Islet of Langerhans (tissue), 1 donor: ENCODE measurements around the gene BACH2.
A peak's percentile ranks its signal among the peaks of the same experiment; 100 is the strongest.

Source experiments
- FAIRE-seq: peaks from one replicate; lab custom pipeline; 2011; peaks lifted over from hg19 to GRCh38; lab: Jason Lieb, UNC

The BACH2 gene

DNA sequence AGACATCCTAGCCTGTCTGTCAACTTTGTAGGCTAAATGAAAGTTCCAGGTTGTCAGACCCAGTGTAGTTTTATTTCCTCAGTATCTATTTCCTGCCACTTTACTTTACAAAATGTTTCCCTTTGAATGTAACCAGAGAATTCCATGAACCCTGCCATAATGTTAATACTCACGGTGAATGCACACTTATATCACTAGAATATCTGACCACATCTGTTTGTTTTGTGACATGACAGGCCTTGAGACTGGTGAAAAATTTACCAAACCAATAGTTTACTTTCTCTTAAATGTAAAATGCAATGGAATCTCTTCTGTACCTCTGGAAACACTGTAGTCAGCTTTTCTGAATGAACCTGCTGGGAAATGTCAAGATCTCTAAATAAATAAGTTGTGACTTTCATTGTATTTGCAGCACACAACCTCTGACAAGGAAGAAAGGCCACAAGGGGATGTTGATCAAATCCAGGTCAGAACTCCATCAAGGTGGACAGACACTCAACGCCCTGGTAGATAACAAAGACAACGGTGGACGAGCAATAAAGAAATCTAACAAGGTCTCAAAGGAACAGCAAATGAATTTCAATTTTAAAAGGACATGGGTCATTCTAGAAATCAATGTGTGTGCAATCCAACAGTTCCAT, 59.2 kb downstream of the BACH2 start:
- peak; percentile 55 for FAIRE-seq

DNA sequence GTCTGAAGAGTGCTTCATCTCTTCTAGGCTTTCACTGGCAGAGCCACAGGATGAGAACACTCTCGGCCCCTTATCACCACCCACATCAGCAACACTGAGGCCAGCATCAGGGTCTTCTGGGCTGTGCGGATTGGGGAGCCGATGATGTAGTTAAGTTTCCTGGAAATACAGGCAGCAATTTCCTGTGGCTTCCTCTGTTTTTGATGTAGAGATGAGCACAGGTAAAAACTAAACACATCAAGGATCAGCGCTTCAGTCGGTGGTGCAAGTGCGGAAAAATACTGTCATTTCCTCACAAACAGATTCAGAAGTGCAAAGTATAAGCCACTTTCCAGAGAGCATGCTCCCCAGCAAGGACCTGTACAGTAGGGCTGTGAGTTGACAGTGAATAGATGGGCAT, 62.6 kb downstream of the BACH2 start:
- FAIRE-seq: no peak

DNA sequence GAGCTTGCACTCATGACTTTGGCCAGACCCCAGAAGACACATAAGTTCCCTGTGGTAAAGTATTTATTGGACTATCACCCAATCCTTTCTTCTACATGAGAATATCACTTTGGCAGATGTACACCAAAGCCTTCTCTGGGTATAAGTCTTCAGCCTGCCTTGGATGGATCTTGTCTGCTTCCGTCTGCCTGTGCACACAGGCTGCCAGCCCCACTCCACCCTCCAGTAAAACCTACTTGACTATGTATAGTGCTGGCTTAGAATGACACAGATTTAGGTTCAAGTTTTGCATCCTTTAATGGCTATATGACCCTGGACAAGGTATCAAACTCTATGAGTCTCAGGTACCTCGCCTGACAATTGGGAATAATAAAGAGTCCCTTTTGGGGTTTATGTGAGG, 63.4 kb downstream of the BACH2 start:
- no peak for FAIRE-seq

DNA sequence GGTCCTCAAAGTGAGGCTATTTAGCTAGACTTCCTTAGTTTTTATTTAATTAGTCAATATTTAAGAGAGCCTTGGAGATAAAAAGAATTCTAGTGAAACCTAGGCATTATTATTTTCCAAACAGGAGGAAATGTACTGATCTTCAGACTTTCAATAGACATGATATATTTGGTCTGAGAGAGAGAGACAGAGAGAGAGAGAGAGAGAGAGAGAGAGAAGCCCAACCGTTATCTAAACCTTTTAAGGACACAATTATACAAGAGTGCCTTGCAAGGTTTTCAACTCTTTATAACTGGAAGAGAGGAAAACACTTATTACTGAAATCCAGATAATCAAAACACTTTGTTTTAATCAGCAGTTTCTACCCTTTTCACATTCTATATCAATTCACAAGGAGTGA, 64.8 kb downstream of the BACH2 start:
- FAIRE-seq: no peak

DNA sequence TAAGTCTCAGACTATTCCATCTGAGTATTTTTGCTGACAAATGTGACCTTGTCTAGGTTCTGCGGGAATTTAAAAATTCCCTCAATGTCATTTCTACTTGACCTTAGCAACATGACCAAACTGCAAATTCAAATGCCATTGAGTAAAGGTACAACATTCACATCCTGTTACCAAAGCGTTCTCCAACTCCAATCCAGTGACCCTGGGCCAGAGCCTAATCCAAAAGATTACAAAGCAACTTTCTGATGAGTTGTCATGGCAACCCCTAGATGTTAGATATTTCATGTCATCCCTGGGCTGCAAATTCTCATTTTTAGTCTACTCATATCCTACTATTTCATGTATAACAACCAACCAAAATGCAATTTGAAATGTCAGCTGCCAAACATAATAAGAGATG, 65.3 kb downstream of the BACH2 start:
- FAIRE-seq: no peak

DNA sequence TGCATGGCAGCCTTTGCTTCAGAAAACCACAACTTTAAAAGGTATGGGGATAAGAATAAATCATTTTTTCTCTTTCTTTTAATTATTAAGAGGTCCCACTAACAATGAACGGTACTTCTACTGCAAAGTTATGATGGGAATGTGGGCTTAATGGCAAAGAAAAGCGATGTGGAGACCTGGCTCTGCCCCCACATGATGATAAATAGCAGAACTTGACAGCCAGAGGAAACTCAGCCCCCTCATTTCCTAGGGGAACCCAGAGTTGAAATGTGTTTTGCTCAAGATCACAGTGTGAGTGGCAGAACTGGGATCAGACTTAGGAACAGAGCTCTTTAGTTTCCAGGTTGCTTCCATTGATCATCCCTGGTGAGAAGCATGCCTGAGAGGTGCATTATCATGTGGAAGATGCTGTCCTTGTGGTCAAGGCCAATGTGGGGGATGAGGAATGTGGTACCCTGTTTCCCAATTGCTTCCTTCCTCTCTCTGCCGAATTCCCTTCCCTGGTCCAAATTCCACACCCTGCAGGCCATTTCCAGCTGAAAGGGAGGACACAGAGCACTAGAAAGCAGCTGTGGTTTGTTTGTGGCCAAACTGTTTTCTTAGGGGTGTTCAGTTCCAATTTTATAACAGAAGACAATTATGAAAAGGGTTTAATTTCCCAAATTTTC, 66.0 kb downstream of the BACH2 start:
- FAIRE-seq: no peak

DNA sequence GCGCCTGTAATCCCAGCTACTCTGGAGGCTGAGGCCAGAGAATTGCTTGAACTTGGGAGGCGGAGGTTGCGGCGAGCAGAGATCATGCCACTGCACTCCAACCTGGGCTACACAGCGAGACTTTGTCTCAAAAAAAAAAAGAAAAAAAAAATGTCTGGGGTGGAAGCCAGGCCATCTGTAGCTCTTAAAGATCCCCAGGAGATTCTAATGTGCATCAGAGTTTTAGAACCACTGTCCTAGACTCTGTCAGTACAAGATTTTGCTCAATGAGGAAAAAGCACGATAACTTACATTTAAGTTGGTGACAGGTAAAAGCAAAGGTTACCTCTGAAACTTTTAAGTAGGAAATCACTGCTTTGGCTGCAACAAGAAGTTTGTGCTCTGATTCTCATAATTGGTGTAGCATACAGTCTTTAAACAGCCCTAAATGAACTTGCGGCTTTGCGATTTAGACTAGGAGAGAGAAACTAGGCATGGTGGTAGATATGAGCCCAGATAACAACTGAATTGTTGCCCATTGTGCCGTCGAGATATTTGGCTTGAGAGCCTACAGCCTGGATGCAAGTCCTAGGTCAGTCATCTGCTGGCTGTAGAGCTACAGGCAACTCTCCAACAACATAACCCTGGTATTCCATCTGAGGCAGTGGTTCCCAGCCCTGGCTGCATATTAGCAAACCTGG, 67.2 kb downstream of the BACH2 start:
- no peak for FAIRE-seq

DNA sequence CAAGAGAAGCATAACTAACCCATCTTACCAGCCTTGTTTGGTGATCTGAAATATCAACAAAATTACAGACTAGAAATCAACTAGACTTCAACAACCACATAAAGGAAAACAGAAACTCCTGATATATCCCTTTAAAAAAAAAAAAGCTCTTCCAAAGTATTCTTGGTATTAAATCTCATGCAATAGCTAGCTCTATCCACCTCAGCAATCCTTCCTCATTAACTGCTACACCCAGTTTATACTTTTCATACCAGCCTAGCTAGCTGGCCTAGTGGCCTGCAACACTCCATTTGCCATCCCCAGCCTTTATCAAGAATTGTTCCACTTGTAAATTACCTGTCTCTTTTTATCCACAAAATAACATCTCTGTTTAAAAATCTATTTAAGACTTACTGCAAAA, 69.0 kb downstream of the BACH2 start:
- FAIRE-seq: no peak

DNA sequence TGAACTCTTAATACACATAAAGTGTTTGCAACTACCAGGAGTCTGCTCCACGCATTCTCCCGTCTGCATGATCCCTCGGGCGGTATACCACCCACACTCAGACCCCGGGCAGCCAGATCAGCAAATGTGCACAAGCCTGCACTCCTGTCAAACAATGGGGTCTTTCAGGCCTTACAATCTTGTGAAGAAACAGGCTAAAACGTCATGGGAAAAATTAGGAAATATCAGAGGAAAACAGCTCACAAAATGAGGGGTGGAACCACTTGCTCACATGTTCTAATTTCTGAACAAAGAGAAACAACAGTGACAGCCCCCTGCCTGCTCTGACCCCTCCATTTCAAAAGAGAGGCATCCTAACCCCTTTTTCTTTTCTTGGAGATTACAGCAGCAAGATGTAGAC, 69.4 kb downstream of the BACH2 start:
- FAIRE-seq: no peak

DNA sequence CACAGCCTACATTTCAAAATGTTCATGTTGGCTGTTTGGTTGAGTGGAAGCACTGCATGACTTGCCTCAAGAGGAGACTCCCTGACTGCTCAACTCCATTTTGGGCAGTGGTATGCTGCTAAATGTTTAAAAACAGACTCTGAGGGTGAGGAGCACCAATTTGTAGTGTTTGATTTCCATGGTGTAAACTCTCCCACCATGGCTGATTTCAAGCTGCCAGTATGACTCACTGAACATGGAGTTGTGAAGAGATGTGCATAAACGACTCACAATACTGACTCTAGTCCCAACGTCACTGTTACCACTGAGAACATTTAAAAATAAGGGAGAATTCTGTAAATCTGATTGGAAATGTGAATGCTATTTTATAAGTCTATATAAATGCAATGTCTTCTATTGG, 70.4 kb downstream of the BACH2 start:
- FAIRE-seq: no peak

DNA sequence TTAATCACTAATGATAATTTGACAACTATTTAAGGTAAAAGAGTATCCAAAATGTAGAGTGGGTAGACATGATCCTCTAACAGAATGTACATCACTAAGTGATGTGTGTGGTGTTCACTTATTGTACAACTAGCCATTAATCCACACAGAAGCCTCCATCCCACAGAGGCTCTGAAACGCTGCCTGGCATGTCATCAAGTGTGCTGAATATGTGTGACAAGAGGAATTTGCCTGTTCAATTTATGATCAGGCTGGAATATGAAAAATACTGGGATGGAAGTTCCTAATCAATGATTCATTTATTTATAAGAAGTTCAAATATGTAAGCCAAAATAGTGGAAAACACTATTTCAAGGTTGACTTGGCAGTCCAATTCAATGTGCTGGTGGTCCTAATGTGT, 72.4 kb downstream of the BACH2 start:
- FAIRE-seq: no peak

DNA sequence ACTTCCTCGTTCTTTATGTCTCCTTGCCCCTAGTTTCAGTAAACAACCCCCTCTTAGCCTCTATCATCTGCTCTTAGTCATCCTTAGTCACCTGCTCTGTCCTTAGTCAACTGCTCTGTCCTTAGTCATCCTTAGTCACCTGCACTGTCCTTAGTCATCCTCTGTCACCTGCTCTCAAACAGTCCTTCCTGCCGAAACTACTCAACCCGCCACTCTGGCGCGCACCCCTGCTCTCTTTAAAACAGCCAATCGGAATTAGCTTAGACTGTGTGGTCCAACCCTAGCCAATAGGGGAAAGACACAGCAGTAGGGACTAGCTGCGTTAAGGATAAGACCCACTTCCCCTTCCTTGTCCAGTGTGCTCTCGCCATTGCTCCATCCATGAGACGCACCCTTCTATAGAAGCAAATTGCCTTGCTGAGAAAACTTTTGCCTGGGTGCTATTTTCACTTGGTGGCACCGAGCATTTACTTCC, 73.9 kb downstream of the BACH2 start:
- no peak for FAIRE-seq

DNA sequence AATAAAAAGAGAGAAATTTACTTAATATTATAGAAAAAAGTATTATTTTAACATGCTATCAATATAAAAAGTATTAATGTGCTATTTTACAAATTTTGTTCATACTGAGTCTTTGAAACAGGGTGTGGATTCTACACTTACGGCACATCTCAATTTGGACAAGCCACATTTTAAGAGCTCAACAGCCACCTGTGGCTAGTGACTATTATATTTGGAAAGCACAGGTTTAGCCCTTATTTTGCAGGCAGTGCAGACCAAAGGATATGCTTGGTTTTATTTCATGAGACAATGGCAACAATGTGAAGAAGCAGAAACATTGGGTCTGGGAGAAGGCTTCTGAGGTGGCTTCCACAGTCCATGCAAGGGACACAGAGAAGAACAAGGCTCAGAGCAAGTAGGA, 74.6 kb downstream of the BACH2 start:
- FAIRE-seq: no peak

DNA sequence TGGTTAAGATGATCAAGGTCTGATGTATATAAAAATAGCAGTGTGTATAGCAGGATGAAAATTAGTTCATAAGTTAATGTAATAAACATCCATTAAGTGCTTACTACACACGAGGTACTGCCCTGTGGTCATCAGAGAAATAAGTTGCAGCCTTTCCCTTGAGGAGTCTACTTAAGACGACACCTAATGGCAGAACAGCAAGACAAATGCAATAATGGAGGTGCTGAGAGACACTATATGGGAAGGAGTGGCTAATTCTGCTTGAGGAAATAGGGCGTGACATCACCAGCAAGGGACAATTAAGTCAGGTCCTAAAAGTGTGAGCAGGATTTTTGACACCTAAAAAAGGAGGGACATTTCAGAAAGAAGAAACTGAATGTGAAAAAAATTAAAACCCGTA, 75.2 kb downstream of the BACH2 start:
- no peak for FAIRE-seq

DNA sequence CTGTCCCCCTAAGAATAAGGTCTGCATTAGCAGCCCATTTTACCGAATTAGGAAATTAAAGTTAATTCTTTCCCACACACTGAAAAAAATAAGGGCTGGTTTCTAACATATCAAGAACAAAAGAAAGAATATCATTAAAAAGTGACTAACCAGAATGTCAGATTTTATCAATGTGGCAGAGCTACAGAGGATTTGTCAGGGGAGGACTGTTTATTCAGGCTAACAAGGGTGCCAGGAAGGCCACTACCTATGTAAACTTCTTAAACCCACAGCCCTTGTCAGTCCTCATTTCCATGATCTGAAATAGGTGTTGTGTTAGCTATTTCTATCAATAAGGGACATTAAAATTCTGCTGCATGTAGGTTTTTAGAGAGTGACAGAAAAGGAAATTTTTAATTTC, 76.4 kb downstream of the BACH2 start:
- peak; percentile 33 for FAIRE-seq

DNA sequence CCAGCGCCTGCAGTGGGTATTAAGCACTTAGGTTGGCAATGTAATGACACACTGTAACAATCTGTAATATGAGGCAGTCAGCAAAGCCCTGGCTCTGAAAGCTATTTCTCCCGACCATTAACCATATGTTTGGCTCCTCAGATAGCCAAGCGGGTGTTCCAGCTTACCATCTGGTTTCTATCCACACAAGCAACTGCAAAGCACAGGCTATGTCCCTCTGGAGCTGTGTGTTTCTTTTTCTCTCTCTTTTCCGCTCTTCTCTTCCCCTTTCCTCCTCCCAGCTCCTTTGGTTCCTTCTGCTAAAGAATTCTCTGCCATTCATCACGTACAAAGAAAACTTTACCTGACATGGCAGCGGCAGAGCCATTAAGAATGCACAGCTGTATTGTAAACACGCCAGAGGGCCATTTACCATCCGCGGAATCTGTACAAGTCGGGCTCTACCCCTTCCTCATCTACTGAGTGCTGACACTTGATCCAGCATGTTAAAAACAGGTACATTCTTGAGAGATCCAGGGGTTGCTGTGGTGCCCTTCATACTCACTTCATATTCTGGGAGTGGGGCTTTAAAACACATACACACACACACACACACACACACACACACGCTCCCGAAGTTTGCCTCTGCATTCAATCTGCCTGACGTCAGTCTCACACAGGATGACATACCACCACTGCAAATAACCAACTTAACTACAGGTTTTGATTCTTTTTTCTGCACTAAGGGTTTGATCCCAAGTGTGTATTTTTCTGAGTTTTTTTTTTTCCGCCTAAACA, 77.2 kb downstream of the BACH2 start:
- FAIRE-seq: no peak

DNA sequence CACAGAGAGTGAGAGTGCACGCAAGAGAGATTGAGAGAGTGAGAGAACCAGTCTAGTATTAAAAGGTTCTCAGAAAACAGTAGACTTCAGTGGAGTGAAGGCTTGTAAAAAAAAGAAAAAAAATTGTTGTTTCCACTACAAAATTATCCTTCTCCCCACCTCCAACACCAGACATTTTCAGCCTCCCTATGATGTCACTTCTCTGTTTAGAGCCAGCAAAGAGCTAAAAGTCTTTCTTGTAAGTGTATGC, 77.8 kb downstream of the BACH2 start:
- no peak for FAIRE-seq

DNA sequence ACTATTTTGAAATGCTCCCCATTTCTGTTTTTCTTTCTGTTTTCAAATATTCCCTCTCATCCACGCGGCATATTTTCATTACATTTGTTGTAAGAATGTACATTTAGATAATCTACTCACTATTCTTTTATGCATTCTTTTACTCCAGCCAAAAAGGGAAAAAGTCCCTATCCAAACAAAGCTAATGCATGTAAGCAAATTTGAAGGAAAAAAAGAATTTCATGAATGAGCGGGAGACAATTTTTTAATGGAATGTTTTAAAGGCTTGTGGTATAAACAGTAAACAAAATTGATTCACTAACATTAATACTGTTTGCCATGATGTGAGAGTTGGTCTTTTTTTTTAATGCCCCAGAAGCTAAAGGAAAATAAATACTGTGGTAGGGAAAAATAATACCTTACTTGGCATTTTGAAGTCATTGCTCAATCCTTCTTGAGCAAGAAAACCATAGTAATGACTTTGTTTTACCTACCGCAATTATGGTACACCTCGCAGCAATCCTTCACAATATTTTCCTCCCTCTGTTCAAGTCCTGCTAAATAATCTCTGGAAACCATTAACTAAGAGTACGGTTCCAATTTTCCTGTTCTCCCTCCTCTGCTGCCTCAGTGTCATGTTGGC, 79.0 kb downstream of the BACH2 start:
- FAIRE-seq: no peak

DNA sequence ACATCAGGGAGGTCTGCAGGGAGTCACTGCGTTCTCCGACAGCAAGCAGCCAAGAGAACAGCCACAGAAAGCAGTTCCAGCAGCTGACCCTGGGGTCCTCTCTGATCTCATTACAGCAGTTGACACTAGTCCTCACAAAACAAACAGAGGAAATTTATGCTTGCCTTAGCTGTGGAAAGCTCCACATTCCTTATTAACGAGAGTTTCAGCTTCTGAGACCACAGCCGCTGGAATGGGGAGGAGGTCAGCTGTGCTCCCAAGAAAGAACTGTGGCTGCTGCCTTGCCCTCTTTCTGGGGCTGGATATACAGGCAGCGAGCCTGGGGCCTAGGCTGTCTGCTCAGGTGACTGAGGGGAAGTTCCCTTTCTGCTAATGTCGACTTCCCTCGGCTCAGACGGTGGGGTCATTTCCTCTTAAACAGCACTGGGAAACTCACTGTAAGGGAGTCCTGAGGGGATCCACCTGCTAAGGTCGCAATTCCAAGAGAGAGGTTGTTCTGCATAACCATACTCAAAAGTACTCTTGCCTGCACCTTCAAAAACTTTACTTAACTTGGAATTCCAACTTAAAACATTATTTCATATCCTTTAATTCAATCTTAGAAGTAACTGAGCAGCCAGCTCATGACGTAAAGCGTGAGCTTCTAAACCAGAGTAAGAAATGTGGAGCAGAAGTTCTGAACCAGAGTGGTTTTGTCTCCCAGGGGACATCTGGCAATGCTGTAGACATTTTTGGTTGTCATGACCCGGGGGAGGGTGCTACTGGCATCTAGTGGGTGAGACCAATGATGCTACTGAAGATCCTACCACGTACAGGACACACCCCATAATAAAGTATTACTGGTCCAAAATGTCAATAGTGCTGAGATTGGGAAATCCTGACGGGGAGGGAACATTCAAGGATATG, 80.3 kb downstream of the BACH2 start:
- FAIRE-seq: no peak

DNA sequence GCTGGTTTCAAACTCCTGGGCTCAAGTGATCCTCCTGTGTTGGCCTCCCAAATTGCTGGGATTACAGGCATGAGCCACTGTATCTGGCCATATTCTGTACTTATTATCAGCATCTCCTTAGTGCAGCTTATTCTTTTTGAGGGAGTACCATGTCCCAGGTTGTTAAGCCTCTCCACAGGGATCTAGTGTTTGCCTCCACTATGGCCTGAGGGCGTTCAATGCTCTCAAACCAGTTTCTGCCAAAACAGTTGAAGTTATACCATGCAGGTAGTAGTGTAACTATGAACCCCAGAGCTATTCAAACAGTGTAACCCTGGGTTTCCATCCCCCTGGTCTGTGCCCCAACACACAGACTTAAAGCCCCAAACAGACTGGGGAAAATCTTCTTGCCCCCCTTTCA, 81.7 kb downstream of the BACH2 start:
- FAIRE-seq: no peak

DNA sequence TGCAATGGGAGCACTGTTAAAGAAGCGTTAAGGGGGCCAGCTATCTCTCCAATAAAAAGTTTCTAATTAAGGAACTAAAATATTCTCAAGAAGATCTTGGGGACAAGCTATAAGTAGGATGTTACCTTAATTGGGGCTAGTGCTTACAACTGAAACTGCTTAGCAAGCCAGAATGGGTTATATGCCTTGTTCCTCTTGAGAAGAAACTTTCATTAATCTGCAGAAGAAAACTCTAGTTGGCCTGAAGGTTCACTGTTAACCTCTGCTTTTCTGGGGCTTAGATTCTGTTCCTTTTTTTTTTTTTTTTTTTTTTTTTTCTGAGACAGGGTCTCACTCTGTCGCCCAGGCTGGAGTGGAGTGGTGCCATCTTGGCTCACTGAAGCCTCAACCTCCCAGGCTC, 82.2 kb downstream of the BACH2 start:
- FAIRE-seq: no peak

DNA sequence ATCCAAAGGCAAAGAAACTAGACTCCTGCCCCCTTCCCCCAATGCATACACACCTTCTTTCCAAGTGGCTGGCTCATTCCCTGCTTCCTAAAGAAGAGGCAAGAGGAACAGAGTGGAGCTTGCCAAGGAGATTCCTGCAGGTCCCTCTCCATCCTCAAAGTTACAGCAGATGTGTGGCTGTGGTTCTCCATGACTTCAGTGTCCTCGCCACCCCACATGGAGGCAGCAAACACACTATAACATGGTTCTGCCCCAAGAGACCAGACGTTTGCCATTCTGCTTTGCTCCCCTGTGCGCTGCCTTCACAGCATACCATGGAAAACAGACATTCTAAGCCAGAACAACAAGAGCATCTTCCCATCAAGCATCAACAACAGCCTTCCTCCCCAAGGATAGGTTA, 84.4 kb downstream of the BACH2 start:
- no peak for FAIRE-seq
